HepG2 (cell line): ENCODE results near the gene ZDHHC13. TPM values are rescaled to one million over a fixed set of nuclear protein-coding genes. Genes with fewer than 3 reads are reported as not detected.

Experiments used
- ATAC-seq: fragments of 200-7000 bp; cut with Tn5 transposase; 3 replicates; pipeline ENCODE4 v1.9.1; 2020; ENCODE audit warnings: mild to moderate bottlenecking, moderate library complexity
- BruUV-seq: library from RNA; stranded (reverse); fragments of 400-500 nt; replicated peaks from 2 replicates; lab custom pipeline; 2021; lab: Mats Ljungman, UMichigan
- CTCF ChIA-PET: fragments of 300-600 bp; formaldehyde crosslinking; extraction: SDS; loops from one replicate; lab custom pipeline; 2021; ENCODE audit warnings: low total read pairs, inconsistent platforms, low intra/inter-chr PET ratio; lab: Yijun Ruan, JAX
- POLR2A ChIA-PET: fragments of 350-600 bp; sonication (Branson Sonifier 250); formaldehyde crosslinking; loops from one replicate; lab custom pipeline; 2020; ENCODE audit warnings: antibody characterized with exemption, inconsistent platforms; lab: Yijun Ruan, JAX
- DNase-seq: peaks from one replicate; pipeline ENCODE4 v3.0.0-alpha.2; 2015; ENCODE audit warnings: low spot score
- FAIRE-seq: peaks from 3 replicates; lab custom pipeline; 2011; peaks lifted over from hg19 to GRCh38; lab: Jason Lieb, UNC
- H2AFZ ChIP-seq: one replicate; pipeline ENCODE4 v1.6.1; 2011; ENCODE audit warnings: low read length, inconsistent platforms
- H3K27ac ChIP-seq: fragments of 300-600 bp; 3 replicates; pipeline ENCODE4 v1.8.0; 2011; ENCODE audit warnings: mixed run types, mild to moderate bottlenecking, mixed read lengths, low read length, inconsistent platforms; ENCODE audit not compliant: insufficient read depth; ENCODE audit errors: extremely low read length
- H3K27me3 ChIP-seq, 2 experiments: fragments of 200-600 bp in 1 of 2; 2 replicates in 1 of 2; 3 replicates in 1 of 2; pipeline versions ENCODE4 v1.6.0 to v1.8.0; 2011; ENCODE audit warnings: low read length in 2 of 2, mild to moderate bottlenecking in 2 of 2, moderate library complexity in 2 of 2, inconsistent platforms in 1 of 2; ENCODE audit not compliant: insufficient read depth in 2 of 2, control insufficient read depth in 1 of 2
- H3K36me3 ChIP-seq, 2 experiments: fragments of 200-600 bp in 1 of 2; replicated peaks in 1 of 2; 2 replicates in 1 of 2; 3 replicates in 1 of 2; pipeline versions ENCODE4 v1.5.1 to v1.8.0; 2011; ENCODE audit warnings: low read length in 2 of 2, inconsistent platforms in 1 of 2; ENCODE audit not compliant: insufficient read depth in 2 of 2, control insufficient read depth in 1 of 2
- H3K4me1 ChIP-seq: 2 replicates; pipeline ENCODE4 v1.5.1; 2012; ENCODE audit warnings: low read length, inconsistent platforms; ENCODE audit not compliant: insufficient read depth
- H3K4me2 ChIP-seq: 2 replicates; pipeline ENCODE4 v1.6.0; 2011; ENCODE audit warnings: low read depth, low read length, inconsistent platforms
- H3K4me3 ChIP-seq, 3 experiments: fragments of 200-600 bp in 1 of 3; sonication (generic), shearing (Covaris generic) in 1 of 3; replicated peaks in 1 of 3; 2 replicates each; pipeline ENCODE4 v1.5.1; 2011 to 2016; ENCODE audit warnings: low read length in 3 of 3, inconsistent platforms in 2 of 3, low read depth in 2 of 3, mild to moderate bottlenecking in 2 of 3, control low read depth in 1 of 3, mixed read lengths in 1 of 3; ENCODE audit not compliant: insufficient read depth in 1 of 3
- H3K79me2 ChIP-seq: one replicate; pipeline ENCODE4 v1.6.1; 2011; ENCODE audit warnings: low read length, inconsistent platforms; ENCODE audit not compliant: insufficient read depth
- H3K9ac ChIP-seq: 2 replicates; pipeline ENCODE4 v1.6.0; 2011; ENCODE audit warnings: mild to moderate bottlenecking, low read depth, low read length, inconsistent platforms; ENCODE audit not compliant: insufficient read depth
- H3K9me3 ChIP-seq: 2 replicates; pipeline ENCODE4 v1.5.1; 2012; ENCODE audit warnings: mild to moderate bottlenecking, low read length
- H4K20me1 ChIP-seq: 2 replicates; pipeline ENCODE4 v1.6.0; 2011; ENCODE audit warnings: inconsistent platforms, mild to moderate bottlenecking, low read length, moderate library complexity; ENCODE audit not compliant: insufficient read depth
- ETV6 ChIP-seq: sonication (generic); formaldehyde crosslinking; conservative IDR thresholded peaks from 2 replicates; pipeline ENCODE4 v1.4.0; 2020; ENCODE audit warnings: missing genetic modification reagents
- FOXA3 ChIP-seq: IDR thresholded peaks from 2 replicates; pipeline ENCODE4 v1.6.1; 2016; ENCODE audit warnings: missing genetic modification reagents, missing compliant biosample characterization
- FOXC1 ChIP-seq: sonication (generic); formaldehyde crosslinking; IDR thresholded peaks from 2 replicates; pipeline ENCODE4 v1.8.0; 2022; ENCODE audit warnings: mild to moderate bottlenecking, missing genetic modification reagents, borderline replicate concordance
- HOXA5 ChIP-seq: sonication (generic); formaldehyde crosslinking; IDR thresholded peaks from 2 replicates; pipeline ENCODE4 v1.4.0; 2020; ENCODE audit warnings: missing genetic modification reagents
- TMF1 ChIP-seq: sonication (generic); formaldehyde crosslinking; IDR thresholded peaks from 2 replicates; pipeline ENCODE4 v1.8.1; 2022; ENCODE audit warnings: low read depth, missing genetic modification reagents
- TSC22D2 ChIP-seq: sonication (generic); formaldehyde crosslinking; IDR thresholded peaks from 2 replicates; pipeline ENCODE4 v1.5.1; 2020; ENCODE audit warnings: missing genetic modification reagents, mild to moderate bottlenecking, borderline replicate concordance
- ZKSCAN5 ChIP-seq: sonication (generic); formaldehyde crosslinking; IDR thresholded peaks from 2 replicates; pipeline ENCODE4 v1.5.1; 2020; ENCODE audit warnings: mild to moderate bottlenecking, missing genetic modification reagents
- ZNF446 ChIP-seq: sonication (generic); formaldehyde crosslinking; IDR thresholded peaks from 2 replicates; pipeline ENCODE4 v1.5.0; 2020; ENCODE audit warnings: mild to moderate bottlenecking, missing genetic modification reagents
- ZNF570 ChIP-seq: sonication (generic); formaldehyde crosslinking; IDR thresholded peaks from 2 replicates; pipeline ENCODE4 v1.4.0; 2020; ENCODE audit warnings: mild to moderate bottlenecking, missing genetic modification reagents, borderline replicate concordance
- WGBS: methylation state at CpG from one replicate; pipeline ENCODE4 v1.1.6; 2017; ENCODE audit warnings: low lambda C conversion rate; 5-methylcytosine and 5-hydroxymethylcytosine counted together
- in situ Hi-C: cut with HindIII; loops from 2 replicates; pipeline ENCODE4 v1.10.0; 2017; ENCODE audit warnings: low pct_unique_long_range_greater_than_20kb; ENCODE audit not compliant: extremely low pct_ligation_motif_present
- intact Hi-C: fragments of 100-400 bp; cut with micrococcal nuclease; formaldehyde crosslinking; loops from one replicate; pipeline ENCODE4 v1.10.0; 2022; ENCODE audit not compliant: unreplicated experiment
- polyA plus RNA-seq, 8 experiments: library from polyadenylated mRNA; depleted of rRNA in 3 of 8; stranded (reverse) in 7 of 8; unstranded in 1 of 8; fragments of >200 nt; fragmentation: Illumina TruSeq in 4 of 8; extraction: Trizol in 4 of 8; gene quantifications; 2 replicates each; pipeline versions ENCODE4 v1.2.1 to v1.2.3, GENCODE V29; 2011 to 2016; ENCODE audit warnings: low read depth in 4 of 8, missing spikeins in 1 of 8, mixed read lengths in 1 of 8; ENCODE audit not compliant: insufficient read depth in 1 of 8
- total RNA-seq, 5 experiments: library from RNA; depleted of rRNA; stranded (reverse); fragments of >200 nt; fragmentation: Illumina TruSeq; extraction: Trizol; gene quantifications; 2 replicates each; pipeline ENCODE4 v1.2.3, GENCODE V29; 2016; ENCODE audit warnings: low read depth in 1 of 5
- TF ChIP-seq, protein P1 (sequence below): sonication (generic); formaldehyde crosslinking; IDR thresholded peaks from 2 replicates; pipeline ENCODE4 v1.4.0; 2020; ENCODE audit warnings: missing genetic modification reagents
- TF ChIP-seq, protein P2 (sequence below), 2 experiments: IDR thresholded peaks; 2 replicates each; pipeline ENCODE4 v1.6.1; 2011 to 2012; ENCODE audit warnings: low read length in 2 of 2, borderline replicate concordance in 1 of 2, low read depth in 1 of 2, mild to moderate bottlenecking in 1 of 2, moderate library complexity in 1 of 2

Gene ZDHHC13
- total and polyA plus RNA-seq, 2 of the 13 experiments (the other 11 are each of a cell fraction or from before 2014, with no cell fraction given) = 10.9 to 11.8 TPM

GRCh38 chr11:19209617-19210370 is 92.8 kb downstream of the ZDHHC13 start:
- no peaks in the 10 kb centered on the region for H3K4me1 ChIP-seq
- no peak for ATAC-seq
- BruUV-seq = no TSS peak
- H3K79me2 ChIP-seq = no peaks in the 10 kb centered on the region
- TF ChIP-seq ETV6 (CRISPR knock-in tag) (no peak), FOXC1 (no peak), FOXA3 (no peak)
- no peaks in the 10 kb centered on the region for H3K36me3 ChIP-seq
- H3K9me3 ChIP-seq = no peaks in the 10 kb centered on the region
- H4K20me1 ChIP-seq = no peaks in the 10 kb centered on the region
- POLR2A ChIA-PET = no interaction called here
- WGBS = 47% methylated on average over 4 of the region's 4 CpGs
- DNase-seq = no peak
- H3K4me2 ChIP-seq = no peak overlapping the region
- peaks cover 3 to 12% of the 10 kb centered on the region in 2 experiments; a peak in 3 of 5 replicates for H3K27me3 ChIP-seq
- no peak overlapping the region for H3K4me3 ChIP-seq
- no peak overlapping the region for H3K27ac ChIP-seq
- CTCF ChIA-PET = no interaction called here
- in situ Hi-C loops = no loop called here
- no peak overlapping the region for H3K9ac ChIP-seq
- H2AFZ ChIP-seq = no peak overlapping the region
- intact Hi-C loops = no loop called here
- no peak for FAIRE-seq

GRCh38 chr11:19216021-19216420 is 99.1 kb downstream of the ZDHHC13 start:
- BruUV-seq = no TSS peak
- ChIA-PET POLR2A (no interaction called here), CTCF (no interaction called here)
- Histone ChIP-seq H3K27ac (no peak overlapping the region), H4K20me1 (no peaks in the 10 kb centered on the region), H3K36me3 (no peaks in the 10 kb centered on the region), H3K4me3 (no peak overlapping the region), H3K27me3 (0 out of 5 replicates have a peak, but pooled peaks cover 0 to 4% of the 10 kb centered on the region in 2 experiments), H3K79me2 (no peaks in the 10 kb centered on the region), H3K4me2 (no peak overlapping the region), H3K4me1 (no peaks in the 10 kb centered on the region), H3K9ac (no peak overlapping the region), H2AFZ (no peak overlapping the region), H3K9me3 (no peaks in the 10 kb centered on the region)
- in situ Hi-C loops = no loop called here
- 6% methylated on average over 4 of the region's 4 CpGs for WGBS
- DNase-seq (no peak), FAIRE-seq (no peak)
- intact Hi-C loops = no loop called here
- TF ChIP-seq TMF1 (CRISPR knock-in tag) = no peak
- TF ChIP-seq TSC22D2 (CRISPR knock-in tag) = no peak
- TF ChIP-seq ZKSCAN5 (CRISPR knock-in tag) = no peak
- TF ChIP-seq HOXA5 (CRISPR knock-in tag) = no peak
- TF ChIP-seq, protein P1, sequence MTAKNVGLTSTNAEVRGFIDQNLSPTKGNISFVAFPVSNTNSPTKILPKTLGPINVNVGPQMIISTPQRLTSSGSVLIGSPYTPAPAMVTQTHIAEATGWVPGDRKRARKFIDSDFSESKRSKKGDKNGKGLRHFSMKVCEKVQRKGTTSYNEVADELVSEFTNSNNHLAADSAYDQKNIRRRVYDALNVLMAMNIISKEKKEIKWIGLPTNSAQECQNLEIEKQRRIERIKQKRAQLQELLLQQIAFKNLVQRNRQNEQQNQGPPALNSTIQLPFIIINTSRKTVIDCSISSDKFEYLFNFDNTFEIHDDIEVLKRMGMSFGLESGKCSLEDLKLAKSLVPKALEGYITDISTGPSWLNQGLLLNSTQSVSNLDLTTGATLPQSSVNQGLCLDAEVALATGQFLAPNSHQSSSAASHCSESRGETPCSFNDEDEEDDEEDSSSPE = no peak
- no peak for TF ChIP-seq ZNF570
- TF ChIP-seq, protein P2, sequence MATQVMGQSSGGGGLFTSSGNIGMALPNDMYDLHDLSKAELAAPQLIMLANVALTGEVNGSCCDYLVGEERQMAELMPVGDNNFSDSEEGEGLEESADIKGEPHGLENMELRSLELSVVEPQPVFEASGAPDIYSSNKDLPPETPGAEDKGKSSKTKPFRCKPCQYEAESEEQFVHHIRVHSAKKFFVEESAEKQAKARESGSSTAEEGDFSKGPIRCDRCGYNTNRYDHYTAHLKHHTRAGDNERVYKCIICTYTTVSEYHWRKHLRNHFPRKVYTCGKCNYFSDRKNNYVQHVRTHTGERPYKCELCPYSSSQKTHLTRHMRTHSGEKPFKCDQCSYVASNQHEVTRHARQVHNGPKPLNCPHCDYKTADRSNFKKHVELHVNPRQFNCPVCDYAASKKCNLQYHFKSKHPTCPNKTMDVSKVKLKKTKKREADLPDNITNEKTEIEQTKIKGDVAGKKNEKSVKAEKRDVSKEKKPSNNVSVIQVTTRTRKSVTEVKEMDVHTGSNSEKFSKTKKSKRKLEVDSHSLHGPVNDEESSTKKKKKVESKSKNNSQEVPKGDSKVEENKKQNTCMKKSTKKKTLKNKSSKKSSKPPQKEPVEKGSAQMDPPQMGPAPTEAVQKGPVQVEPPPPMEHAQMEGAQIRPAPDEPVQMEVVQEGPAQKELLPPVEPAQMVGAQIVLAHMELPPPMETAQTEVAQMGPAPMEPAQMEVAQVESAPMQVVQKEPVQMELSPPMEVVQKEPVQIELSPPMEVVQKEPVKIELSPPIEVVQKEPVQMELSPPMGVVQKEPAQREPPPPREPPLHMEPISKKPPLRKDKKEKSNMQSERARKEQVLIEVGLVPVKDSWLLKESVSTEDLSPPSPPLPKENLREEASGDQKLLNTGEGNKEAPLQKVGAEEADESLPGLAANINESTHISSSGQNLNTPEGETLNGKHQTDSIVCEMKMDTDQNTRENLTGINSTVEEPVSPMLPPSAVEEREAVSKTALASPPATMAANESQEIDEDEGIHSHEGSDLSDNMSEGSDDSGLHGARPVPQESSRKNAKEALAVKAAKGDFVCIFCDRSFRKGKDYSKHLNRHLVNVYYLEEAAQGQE (IDR thresholded peaks at IDR 0.05; ENCODE audit: borderline replicate concordance in 1 of 2, low read depth in 1 of 2, low read length in 2 of 2) = no peak
- no peak for TF ChIP-seq ZNF446
- TF ChIP-seq, all 625 proteins: peak for 0
- no peak for ATAC-seq
